RKO (cell line): ENCODE results near the gene EID3.
"Not testable (repeated sequence)": the region's sequence is repeated elsewhere in the genome, so short reads cannot be mapped to it uniquely, and the experiment has no call there.

ENCODE experiments used
- DNase-seq: peaks from one replicate; pipeline ENCODE4 v3.0.0-alpha.2; 2016; ENCODE audit warnings: low spot score

The EID3 gene

GRCh38 chr12:104313568-104314241 lies 10.2 kb downstream of the EID3 start:
- no peak for DNase-seq

DNA sequence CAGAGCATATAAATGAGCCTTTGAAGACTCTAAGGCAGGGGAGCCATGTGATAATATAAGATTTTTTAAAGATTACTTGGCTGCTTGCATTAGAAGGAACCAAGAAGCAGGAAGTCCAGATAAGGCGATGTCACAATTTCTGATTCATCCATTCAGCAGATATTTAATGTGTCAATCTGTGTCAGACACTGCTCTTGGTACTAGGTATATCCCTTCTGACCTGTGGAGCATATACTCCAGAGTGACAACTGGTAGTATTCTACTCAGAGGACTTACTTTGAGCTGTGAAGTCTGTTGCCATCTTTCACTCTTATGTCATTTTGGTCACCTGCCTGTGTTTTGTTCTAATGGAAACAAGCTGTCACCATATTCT lies 10.7 kb downstream of the EID3 start:
- DNase-seq: peak; percentile 66

DNA sequence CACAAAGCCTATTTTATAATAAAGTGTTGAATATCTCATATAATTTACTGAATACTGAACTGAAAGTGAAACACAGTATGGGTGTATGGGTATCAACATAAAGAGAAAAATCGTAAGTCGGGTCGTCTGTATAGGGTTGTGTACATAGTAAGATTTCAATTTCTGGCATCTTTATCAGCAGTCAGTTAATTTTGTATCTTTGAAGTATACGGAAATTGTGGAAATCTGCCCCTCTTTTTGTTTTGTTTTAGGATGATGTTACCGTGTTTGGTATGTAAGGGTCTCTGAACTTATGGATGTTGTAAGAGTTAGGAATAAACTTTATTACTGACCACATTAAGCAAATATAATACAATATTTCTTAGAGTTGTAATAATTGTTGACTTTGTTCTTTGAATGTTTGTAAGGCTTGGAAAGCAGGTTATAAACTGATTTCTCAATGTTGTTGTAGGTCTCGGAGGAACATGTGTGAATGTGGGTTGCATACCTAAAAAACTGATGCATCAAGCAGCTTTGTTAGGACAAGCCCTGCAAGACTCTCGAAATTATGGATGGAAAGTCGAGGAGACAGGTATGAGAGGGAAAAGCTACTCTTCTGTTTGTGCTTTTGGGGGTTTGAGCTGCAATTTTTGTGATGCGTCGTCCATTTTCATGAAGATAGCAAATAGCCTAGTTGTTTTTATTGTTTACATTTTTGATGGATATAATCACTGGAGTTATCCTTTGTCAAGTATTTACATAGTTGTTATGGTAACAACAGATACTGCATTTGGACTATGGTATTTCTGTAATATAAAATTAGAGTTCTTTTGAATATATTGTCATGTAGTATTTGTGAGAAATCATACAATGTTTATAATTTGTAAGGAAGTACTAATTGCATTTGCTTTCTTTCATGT lies 12.0 kb downstream of the EID3 start:
- no peak for DNase-seq

DNA sequence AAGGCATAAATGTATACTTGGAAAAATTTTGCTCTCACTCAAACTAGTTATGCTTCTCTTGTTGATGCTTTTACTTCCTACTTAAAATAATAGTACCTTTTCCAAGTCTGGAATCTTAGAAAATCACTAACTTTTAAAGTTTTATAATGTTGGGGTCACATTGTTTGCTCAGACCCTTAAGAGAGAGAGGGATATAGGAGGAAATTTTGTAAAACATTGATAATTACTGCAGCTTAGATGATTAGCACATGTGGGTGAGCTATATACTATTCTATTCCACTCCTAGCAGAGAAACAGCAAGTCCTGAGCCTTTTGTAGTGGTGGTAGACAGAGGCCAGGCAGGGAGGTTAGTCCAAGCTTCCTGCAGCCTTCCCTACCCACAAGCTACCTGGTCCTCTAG lies 13.4 kb downstream of the EID3 start:
- no peak for DNase-seq

- DNase-seq: no peak
Observed at GRCh38 chr12:104317538-104318210, 14.1 kb downstream of the EID3 start.

DNA sequence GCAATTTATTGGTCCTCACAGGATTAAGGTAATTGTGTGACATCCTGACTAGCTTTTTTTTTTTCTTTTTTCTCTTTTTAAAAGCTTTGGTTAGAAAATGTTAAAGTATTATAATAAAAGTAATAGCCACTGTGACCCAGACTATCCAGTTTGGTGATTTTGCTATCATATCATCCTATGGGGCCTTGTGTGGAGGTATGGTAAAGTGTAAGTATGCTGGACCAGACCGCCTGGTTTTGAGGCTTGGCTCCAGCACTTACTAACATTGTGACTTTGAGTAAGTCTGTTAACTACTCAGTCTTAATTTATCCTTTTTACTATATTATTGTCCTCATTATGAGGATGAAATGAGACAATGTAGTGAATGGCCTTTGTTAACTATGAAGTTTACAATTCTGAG lies 15.5 kb downstream of the EID3 start:
- no peak for DNase-seq

- DNase-seq: no peak
Observed at GRCh38 chr12:104319918-104320626, 16.5 kb downstream of the EID3 start.

GRCh38 chr12:104320627-104321024 lies 17.1 kb downstream of the EID3 start:
- DNase-seq: no peak

DNA sequence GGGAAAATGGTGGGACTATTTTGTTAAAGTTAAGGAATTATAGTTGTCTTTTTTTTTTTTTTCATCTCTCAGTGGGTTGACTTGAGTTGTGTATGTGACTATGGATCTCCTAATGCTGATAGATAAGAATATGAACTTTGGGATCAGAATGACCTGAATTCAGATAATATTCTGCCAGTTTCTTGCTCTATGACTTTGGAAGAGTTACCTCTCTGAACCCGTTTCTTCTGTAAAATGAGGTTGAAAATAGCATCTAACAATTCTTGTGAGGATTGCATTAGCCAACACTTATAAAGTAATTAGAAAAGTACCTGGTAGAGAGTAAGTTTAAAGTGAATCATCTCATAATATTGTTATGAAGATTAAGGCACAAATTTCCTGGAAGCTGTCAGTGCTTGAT lies 18.4 kb downstream of the EID3 start:
- DNase-seq: no peak

- DNase-seq: not testable (repeated sequence)
Observed at GRCh38 chr12:104322533-104322932, 19.0 kb downstream of the EID3 start.

GRCh38 chr12:104323899-104324298 lies 20.4 kb downstream of the EID3 start:
- no peak for DNase-seq

DNA sequence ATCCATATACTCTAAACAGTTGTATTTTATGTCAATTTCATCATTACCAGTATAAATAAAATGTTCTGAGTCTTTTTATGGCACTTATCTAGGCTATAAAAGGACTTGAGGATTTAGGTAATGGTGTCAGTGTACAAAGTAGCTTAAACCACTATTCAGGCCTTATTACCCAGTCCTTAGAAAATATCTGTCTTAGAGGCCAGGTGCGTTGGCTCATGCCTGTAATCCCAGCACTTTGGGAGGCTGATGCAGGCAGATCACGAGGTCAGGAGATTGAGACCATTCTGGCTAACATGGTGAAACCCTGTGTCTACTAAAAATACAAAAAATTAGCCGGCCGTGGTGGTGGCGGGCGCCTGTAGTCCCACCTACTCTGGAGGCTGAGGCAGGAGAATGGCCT lies 24.7 kb downstream of the EID3 start:
- DNase-seq: not testable (repeated sequence)

DNA sequence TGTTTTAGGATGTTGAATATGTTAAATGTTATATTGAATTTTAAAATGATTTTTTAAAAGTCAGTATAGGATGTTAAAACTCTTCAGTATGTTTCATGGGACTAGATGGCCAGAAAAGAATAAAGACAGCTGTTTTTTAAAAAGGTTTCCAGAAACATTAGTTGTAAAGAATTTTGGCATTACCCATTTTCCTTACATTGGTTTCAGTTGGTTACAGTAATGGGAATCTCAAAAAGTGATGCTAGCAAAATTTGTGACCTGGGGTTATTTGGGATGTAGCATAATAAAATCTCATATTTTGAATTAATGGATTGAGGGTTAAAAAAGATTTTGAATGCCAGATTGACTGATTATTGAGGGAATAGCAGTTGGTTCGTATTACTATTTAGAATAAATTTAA lies 25.3 kb downstream of the EID3 start:
- no peak for DNase-seq

- no peak for DNase-seq
Observed at GRCh38 chr12:104329707-104330532, 26.4 kb downstream of the EID3 start.

- DNase-seq: no peak
Observed at GRCh38 chr12:104331376-104331775, 27.8 kb downstream of the EID3 start.

DNA sequence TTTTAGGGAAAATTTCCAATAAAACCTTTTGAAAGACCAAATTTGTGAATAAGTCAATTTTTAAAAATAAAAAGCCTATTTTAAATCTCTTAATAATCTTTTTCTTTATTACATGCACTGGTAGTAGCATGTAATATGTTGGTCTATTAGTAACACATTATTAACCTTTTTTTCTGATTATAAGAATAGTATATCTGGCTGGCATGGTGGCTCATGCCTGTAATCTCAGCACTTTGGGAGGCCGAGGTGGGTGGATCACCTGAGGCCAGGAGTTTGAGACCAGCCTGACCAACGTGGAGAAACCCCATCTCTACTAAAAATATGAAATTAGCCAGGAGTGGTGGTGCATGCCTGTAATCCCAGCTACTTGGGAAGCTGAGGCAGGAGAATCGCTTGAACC lies 28.7 kb downstream of the EID3 start:
- not testable (repeated sequence) for DNase-seq

GRCh38 chr12:104333692-104334255 lies 30.2 kb downstream of the EID3 start:
- no peak for DNase-seq

DNA sequence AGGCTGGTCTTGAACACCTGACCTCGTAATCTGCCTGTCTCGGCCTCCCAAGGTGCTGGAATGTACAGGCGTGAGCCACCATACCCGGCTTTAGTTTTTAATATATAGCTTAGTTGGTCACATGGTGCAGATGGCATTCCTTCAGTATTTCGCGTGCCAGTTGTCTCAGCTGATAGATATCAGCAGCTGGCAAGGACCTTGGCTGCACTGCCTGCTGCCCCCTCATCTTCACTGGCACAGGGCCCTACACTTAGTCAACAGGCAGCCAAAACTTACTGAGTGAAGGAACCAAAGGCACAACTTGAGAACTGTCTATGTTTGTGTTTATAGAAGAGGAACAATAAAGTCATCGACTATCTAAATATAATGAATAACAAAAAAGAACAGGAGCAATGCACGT lies 31.0 kb downstream of the EID3 start:
- no peak for DNase-seq

GRCh38 chr12:104336115-104336514 lies 32.6 kb downstream of the EID3 start:
- DNase-seq: no peak

GRCh38 chr12:104337030-104337558 lies 33.6 kb downstream of the EID3 start:
- no peak for DNase-seq

DNA sequence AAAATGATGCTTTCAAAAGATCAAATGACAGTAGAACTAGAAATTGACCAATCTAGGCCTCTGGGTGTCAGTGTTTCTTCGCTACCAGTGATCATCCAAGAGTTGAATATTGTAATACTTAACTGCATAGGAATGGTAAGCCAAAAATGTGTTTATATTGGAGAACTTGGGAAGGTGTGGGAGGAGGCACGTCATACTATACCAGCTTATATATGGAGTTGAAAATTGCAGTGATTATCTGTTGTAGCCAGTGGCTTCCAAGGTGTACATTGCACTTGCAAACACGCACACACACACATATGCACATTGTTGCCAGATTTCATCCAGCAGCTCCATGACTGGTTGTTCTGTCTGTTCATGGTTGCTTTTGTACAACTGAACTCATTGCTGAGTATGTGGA lies 36.1 kb downstream of the EID3 start:
- no peak for DNase-seq
